Naive B cell (primary cell): ENCODE measurements around the gene ZNF784. TPM values are rescaled to one million over a fixed set of nuclear protein-coding genes. Genes with fewer than 3 reads are reported as not detected.

Experiments used
- ATAC-seq, 2 donors: fragments of 150-1000 bp; cut with Tn5 transposase; 2 replicates each; pipeline ENCODE4 v1.10.0; 2021; ENCODE audit warnings: low read depth in 2 of 2, mild to moderate bottlenecking in 2 of 2, moderate library complexity in 2 of 2
- DNase-seq: peaks from one replicate; pipeline ENCODE4 v3.0.0; 2022
- H3K27ac Mint-ChIP-seq, 6 donors: one replicate each; pipeline ENCODE4 v1.8.0; 2020 to 2022; ENCODE audit warnings: mild to moderate bottlenecking in 6 of 6, mixed read lengths in 6 of 6, moderate library complexity in 5 of 6, inconsistent platforms in 2 of 6
- H3K27me3 Mint-ChIP-seq, 3 donors: one replicate each; pipeline ENCODE4 v1.8.0; 2021 to 2022; ENCODE audit warnings: mixed read lengths in 3 of 3, mild to moderate bottlenecking in 1 of 3
- H3K36me3 Mint-ChIP-seq, 2 donors: one replicate each; pipeline ENCODE4 v1.8.0; 2020 to 2022; ENCODE audit warnings: mixed read lengths in 2 of 2, inconsistent platforms in 1 of 2, mild to moderate bottlenecking in 1 of 2
- H3K4me1 Mint-ChIP-seq, 3 donors: one replicate each; pipeline ENCODE4 v1.8.0; 2020 to 2022; ENCODE audit warnings: mixed read lengths in 3 of 3, inconsistent platforms in 1 of 3, mild to moderate bottlenecking in 1 of 3, moderate library complexity in 1 of 3
- H3K4me3 Mint-ChIP-seq, 8 donors: one replicate each; pipeline ENCODE4 v1.8.0; 2020 to 2022; ENCODE audit warnings: mild to moderate bottlenecking in 8 of 8, mixed read lengths in 8 of 8, moderate library complexity in 8 of 8, inconsistent platforms in 2 of 8
- H3K9me3 Mint-ChIP-seq, 7 donors: one replicate each; pipeline ENCODE4 v1.8.0; 2020 to 2022; ENCODE audit warnings: mixed read lengths in 7 of 7, mild to moderate bottlenecking in 5 of 7, inconsistent platforms in 2 of 7, moderate library complexity in 1 of 7
- polyA plus RNA-seq, 6 donors: library from polyadenylated mRNA; unstranded; fragments of 300-500 nt; fragmentation: Illumina TruSeq; gene quantifications; one replicate each; pipeline ENCODE4 v1.2.3, GENCODE V29; 2021; ENCODE audit warnings: low read depth in 6 of 6

ZNF784 gene
- polyA plus RNA-seq, 6 donors from 2014 or later, result 0.95 to 3.5 (median 2.7) TPM; not detected in 1

DNA sequence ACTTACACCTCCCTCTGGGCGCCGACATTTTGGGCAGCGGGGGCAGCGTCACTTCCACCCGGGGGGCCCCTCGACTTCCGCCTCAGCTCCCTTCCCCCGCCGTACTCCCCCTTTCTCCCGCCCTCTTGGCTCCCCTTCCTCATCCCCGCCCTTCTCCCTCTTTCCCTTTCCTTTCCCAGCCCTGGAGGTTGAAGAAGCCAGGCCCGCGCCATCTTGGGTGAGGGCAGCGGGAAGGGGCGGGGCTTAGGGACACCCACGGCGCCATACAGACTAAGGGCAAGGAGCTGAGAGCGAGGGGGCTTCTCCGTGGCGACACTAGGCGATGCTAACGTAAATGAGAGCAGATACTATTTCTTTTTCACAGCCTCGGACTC, 24.9 kb downstream of the ZNF784 start, which contains the start of gene FIZ1:
Gene FIZ1 (minus strand): TSS at position 50 of the 374 bp plus-strand sequence. CDS start 1,652 bp downstream, outside the sequence.
- Mint-ChIP-seq H3K4me1 (peaks cover 19 to 42% (median 33%) of the 10 kb centered on the region in 3 donors), H3K27ac (peak within 1 kb of the TSS; percentile 96 to 99 (median 99)), H3K4me3 (peak within 1 kb of the TSS; percentile 90 to 100 (median 98)), H3K9me3 (peaks cover 0 to 12% (median 0%) of the 10 kb centered on the region in 7 donors), H3K27me3 (no peaks in the 10 kb centered on the region), H3K36me3 (peaks cover 22 to 29% of the 10 kb centered on the region in 2 donors)
- ATAC-seq (peak; percentile 69 to 71), DNase-seq (peak; percentile 96)

DNA sequence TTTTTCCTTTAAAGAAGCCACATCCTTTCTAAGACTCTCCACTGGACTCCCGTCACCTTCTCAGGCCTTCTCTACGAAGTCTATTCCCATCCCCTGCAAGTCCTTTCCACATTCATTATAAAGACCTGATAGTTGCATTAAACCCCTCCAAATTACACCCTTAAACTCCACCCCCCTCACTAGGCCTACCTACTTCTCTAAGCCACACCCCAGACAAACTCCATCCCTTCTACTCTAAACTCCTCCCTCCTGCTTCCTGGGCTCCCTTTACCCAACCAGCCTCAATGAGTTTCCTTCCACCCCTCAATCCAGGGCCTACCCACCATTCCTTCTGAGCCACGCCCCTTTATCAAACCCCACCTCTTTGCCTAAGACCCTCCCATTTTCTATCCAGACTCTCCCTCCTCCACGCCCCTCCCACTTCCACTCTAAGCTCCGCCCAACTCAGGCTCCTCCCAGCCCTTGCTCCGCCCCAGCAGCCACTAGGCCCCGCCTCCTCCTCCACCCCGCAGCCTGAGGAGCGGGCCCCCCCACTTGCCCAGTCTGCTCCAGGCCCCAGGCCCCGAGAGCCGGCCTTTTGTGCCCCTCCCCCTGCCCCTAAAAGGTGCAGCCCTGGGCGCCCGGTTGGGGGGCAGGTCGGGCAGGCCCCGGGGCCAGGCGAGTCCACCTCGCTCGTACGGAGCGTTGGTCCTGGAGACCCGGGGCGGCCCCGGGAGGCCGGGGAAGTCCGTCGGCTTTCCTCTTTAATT, 25.5 kb downstream of the ZNF784 start:
- Mint-ChIP-seq H3K27me3 (no peaks in the 10 kb centered on the region), H3K9me3 (peaks cover 0 to 12% (median 0%) of the 10 kb centered on the region in 7 donors), H3K36me3 (peaks cover 22 to 29% of the 10 kb centered on the region in 2 donors), H3K27ac (peak overlapping the region; percentile 96 to 99 (median 99)), H3K4me1 (peaks cover 17 to 37% (median 30%) of the 10 kb centered on the region in 3 donors), H3K4me3 (peak overlapping the region; percentile 90 to 100 (median 98))
- DNase-seq (peak; percentile 96), ATAC-seq (peak; percentile 58 to 63)

DNA sequence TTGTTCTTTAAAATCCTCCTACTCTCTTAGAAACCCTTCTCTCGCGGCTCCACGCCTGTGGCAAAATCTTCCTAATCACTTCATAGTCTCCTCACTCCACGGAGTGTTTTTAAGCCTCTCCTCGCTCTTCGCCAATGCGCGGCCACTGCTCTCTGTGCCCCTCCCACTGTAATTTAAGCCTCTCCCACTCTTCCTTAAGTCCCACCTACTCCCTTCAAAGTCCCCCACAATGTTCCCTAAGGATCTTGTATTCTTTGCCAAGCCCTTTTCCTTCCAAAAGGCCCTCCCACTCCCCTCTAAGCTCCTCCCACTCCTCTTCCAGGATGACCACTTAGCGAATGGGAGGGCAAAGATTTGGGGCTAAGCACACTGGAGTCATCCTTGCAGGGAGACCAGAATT, 26.3 kb downstream of the ZNF784 start:
- Mint-ChIP-seq H3K9me3 (peaks cover 0 to 11% (median 0%) of the 10 kb centered on the region in 7 donors), H3K36me3 (peaks cover 22 to 29% of the 10 kb centered on the region in 2 donors), H3K27ac (peak overlapping the region in 1 of 6 donors; percentile 50), H3K4me1 (peaks cover 11 to 28% (median 24%) of the 10 kb centered on the region in 3 donors), H3K27me3 (no peaks in the 10 kb centered on the region), H3K4me3 (peak overlapping the region in 3 of 8 donors; percentile 16 to 99 (median 97))
- DNase-seq, result no peak
- no peak for ATAC-seq

DNA sequence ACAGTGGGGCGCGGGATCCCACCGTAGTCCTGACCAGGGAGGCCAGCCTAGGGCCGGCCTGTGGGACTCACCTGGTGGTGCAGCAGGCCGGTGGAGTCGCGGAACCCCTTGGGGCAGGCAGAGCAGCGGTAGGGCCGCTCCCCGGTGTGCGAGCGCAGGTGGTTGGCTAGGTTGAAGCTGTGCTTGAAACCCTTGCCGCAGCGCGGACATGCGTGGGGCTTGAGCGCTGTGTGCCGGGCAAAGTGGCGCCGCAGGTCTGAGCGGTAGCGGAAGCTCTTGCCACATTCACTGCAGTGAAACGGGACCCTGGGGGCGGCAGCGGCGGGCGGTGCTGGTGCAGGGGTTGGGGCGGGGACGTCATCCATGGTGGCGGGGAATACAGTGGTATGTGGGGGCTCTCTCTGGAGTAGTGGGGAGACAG, 26.9 kb downstream of the ZNF784 start:
- DNase-seq (no peak), ATAC-seq (no peak)
- Mint-ChIP-seq H3K9me3 (peaks cover 0 to 11% (median 0%) of the 10 kb centered on the region in 7 donors), H3K27me3 (no peaks in the 10 kb centered on the region), H3K27ac (peak overlapping the region in 3 of 6 donors; percentile 39 to 85 (median 50)), H3K36me3 (peaks cover 22 to 29% of the 10 kb centered on the region in 2 donors), H3K4me3 (peak overlapping the region in 1 of 8 donors; percentile 76), H3K4me1 (peaks cover 11 to 27% (median 24%) of the 10 kb centered on the region in 3 donors)

DNA sequence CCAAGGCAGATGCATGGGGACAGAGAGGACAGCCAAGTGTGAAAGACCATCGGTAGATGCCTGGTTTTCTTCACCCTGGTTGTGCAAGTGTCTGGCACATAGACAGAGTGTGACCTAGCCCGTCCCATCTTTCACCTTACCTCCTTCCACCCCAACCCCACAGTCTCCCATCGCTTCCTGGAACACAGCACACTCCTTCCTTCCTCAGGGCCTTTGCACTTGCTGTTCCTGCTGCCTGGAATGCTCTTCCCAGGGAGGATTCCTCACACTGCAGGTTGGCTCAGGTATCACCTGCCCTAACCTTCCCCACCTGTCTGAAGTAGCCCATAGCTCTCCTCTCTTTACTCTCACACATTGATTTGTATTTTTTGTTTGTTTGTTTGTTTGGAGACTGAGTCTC, 28.1 kb downstream of the ZNF784 start:
- Mint-ChIP-seq H3K27ac (peak overlapping the region in 1 of 6 donors; percentile 79), H3K36me3 (peaks cover 22 to 29% of the 10 kb centered on the region in 2 donors), H3K4me1 (peaks cover 11 to 23% (median 14%) of the 10 kb centered on the region in 3 donors), H3K9me3 (peaks cover 0 to 11% (median 0%) of the 10 kb centered on the region in 7 donors), H3K27me3 (no peaks in the 10 kb centered on the region), H3K4me3 (peak overlapping the region in 2 of 8 donors; percentile 3 to 29)
- DNase-seq (no peak), ATAC-seq (no peak)

DNA sequence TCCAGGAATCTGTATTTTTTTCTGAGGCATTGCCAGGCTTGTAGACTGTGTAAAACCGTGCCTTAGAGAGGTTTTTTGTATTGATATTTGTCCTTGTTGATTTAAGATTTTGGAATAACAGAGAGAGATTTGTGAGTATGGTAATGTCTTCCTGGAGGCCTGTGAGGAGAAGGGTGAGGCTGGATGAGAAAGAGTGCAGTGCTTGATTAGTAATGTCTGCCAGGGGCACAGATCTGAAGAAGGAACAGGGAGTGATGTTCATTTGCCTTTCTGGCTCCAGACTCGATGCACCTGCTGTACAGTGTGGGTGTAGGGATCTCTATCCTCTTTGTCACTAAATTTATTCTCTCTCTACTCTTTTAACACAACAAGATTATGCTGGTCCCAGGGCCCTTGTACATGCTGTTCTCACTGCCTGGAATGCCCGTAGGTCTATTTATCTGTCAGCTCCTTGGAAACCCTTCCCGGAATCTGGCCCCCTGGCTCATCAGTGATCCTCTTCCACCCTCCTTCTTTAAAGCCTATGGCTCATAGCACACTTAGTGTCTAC, 29.3 kb downstream of the ZNF784 start:
- peaks cover 6 to 18% (median 8%) of the 10 kb centered on the region in 3 donors for H3K4me1 Mint-ChIP-seq
- DNase-seq (no peak), ATAC-seq (no peak)
- H3K9me3 Mint-ChIP-seq, result peaks cover 0 to 11% (median 0%) of the 10 kb centered on the region in 7 donors
- no peaks in the 10 kb centered on the region for H3K27me3 Mint-ChIP-seq
- H3K27ac Mint-ChIP-seq, result peak overlapping the region in 3 of 6 donors; percentile 8 to 66 (median 44)
- H3K4me3 Mint-ChIP-seq, result peak overlapping the region in 1 of 8 donors; percentile 3
- H3K36me3 Mint-ChIP-seq, result peaks cover 22 to 29% of the 10 kb centered on the region in 2 donors

DNA sequence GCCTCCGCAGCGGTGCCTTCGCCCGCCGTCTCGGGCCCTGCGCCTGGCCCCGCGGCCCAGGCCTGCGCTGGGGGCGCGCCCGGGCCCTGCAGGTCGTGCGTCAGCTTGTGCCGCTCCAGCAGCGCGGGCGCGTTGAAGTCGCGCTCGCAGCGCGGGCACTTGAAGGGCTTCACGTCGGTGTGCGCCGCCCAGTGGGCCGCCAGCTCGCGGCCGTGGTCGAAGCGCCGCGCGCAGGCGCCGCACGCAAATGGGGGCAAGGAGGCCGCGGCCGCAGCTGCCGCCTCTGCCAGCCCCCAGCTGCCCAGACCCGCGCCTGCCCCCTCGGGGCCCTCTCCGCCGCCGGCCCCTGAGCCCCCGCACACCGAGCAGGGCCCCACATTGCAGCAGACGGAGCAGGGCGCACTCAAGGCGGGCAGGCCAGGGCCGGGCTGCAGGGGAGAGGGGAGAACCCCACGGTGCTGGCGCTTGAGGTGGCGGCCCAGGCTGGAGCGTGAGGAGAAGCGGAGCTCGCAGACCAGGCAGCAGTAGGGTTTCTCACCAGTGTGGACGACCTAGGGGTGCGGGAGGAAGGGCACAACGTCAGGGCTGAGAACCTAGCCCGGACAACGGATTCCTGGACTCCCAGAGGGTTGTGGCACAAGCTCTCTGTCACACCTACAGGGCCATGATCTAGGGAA, 31.1 kb downstream of the ZNF784 start:
- Mint-ChIP-seq H3K27me3 (no peaks in the 10 kb centered on the region), H3K36me3 (peaks cover 22 to 29% of the 10 kb centered on the region in 2 donors), H3K4me3 (no peak overlapping the region), H3K9me3 (peaks cover 0 to 7% (median 0%) of the 10 kb centered on the region in 7 donors), H3K27ac (no peak overlapping the region), H3K4me1 (peaks cover 0 to 12% (median 3%) of the 10 kb centered on the region in 3 donors)
- ATAC-seq (no peak), DNase-seq (no peak)

DNA sequence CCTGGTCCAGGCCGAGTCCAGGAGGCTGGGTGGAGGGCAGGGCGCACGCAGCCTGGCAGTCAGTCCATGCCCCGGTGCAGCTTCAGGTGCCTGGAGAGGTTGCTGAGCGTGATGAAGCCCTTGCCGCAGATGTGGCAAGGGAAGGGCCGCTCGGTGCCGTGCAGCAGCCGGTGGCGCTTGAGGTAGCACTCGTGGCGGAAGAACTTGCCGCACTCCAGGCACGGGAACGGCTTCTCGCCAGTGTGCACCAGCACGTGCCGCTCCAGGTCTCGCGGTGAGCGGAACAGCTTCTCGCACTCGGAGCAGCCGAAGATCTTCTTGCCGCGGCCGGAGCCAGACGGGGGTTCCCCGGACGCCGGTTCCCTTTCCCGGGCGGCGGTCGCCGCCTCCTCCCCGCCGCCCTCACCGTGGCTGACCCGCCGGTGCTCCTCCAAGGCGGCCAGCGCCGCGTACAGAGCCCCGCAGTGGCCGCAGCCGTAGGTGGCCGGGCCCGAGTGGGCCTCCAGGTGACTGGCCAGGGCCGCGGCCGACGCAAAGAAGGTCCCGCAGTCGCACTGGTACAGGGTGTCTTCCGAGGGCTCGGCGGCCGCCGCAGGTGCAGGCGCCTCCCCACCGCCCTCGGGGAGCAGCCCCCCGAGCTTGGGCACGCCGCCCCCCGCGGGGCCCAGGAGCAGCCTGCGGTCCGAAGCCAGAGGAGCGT, 31.8 kb downstream of the ZNF784 start:
- H3K27me3 Mint-ChIP-seq, result no peaks in the 10 kb centered on the region
- DNase-seq, result no peak
- H3K36me3 Mint-ChIP-seq, result peaks cover 22 to 29% of the 10 kb centered on the region in 2 donors
- H3K9me3 Mint-ChIP-seq, result peaks cover 0 to 7% (median 0%) of the 10 kb centered on the region in 7 donors
- no peak for ATAC-seq
- H3K4me3 Mint-ChIP-seq, result no peak overlapping the region
- peaks cover 0 to 10% (median 3%) of the 10 kb centered on the region in 3 donors for H3K4me1 Mint-ChIP-seq
- H3K27ac Mint-ChIP-seq, result no peak overlapping the region

DNA sequence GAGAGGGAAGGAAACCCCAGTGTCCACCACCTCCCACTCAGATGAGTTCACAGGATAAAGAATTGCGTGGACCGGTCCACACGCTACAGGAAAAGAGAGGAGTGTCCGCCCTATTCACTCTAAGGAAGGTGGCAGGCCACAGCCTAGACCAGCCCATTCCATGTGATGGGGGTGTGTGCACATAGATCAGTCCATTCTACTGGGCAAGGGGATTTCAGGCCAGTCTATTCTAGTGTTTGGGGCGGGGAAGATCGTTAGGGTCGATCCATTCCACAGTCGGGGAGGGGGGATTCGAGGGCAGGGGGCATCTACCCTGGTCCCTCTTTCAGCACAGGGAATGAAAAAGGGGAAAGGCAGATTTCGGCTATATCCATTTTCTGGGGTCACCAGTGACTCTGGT, 32.8 kb downstream of the ZNF784 start:
- H3K27ac Mint-ChIP-seq, result no peak overlapping the region
- ATAC-seq (no peak), DNase-seq (no peak)
- peaks cover 9 to 17% (median 11%) of the 10 kb centered on the region in 3 donors for H3K4me1 Mint-ChIP-seq
- peaks cover 17 to 21% of the 10 kb centered on the region in 2 donors for H3K36me3 Mint-ChIP-seq
- H3K9me3 Mint-ChIP-seq, result peaks cover 0 to 7% (median 0%) of the 10 kb centered on the region in 7 donors
- H3K4me3 Mint-ChIP-seq, result no peak overlapping the region
- no peaks in the 10 kb centered on the region for H3K27me3 Mint-ChIP-seq

DNA sequence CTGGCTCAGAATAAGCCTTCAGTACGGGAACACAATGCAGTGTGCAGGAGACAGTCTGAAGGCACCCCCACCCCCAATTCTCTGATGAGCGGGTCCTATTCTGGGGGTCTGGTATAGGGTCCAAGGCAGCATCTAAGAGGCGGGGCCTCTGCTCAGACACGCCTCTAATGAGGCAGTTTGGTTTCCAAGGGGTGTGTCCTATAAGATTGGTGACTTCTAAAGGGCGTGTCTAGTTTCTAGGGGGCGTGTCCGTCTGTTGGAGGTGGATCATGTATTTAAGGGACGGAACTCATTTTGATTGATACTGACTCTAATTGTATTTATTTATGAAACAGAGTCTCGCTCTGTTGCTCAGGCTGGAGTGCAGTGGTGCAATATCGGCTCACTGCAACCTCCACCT, 33.7 kb downstream of the ZNF784 start:
- Mint-ChIP-seq H3K4me3 (peak overlapping the region in 2 of 8 donors; percentile 55 to 80), H3K27ac (no peak overlapping the region), H3K27me3 (no peaks in the 10 kb centered on the region), H3K36me3 (peaks cover 10 to 11% of the 10 kb centered on the region in 2 donors), H3K9me3 (peaks cover 0 to 4% (median 0%) of the 10 kb centered on the region in 7 donors), H3K4me1 (peaks cover 19 to 25% (median 19%) of the 10 kb centered on the region in 3 donors)
- no peak for ATAC-seq
- no peak for DNase-seq

DNA sequence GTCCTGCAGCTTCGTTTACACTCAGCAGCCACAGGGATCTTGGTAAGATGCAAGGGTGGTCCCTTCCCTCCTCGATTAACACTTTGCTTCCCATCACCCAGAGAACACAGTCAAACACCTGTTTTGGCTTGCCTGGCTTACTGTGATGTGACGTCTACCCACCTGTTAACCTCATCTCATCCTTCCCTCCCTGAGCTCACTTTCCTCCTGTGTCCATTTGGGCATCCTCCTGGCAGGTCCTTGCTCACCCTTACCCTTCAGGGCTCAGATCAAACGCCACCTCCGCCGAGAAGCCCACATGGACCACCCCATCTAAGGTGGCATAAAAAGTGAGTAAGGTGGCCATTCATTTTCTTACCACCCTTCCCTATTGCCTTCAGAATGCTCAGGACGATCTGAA, 34.3 kb downstream of the ZNF784 start:
- peaks cover 0 to 2% (median 0%) of the 10 kb centered on the region in 7 donors for H3K9me3 Mint-ChIP-seq
- H3K27ac Mint-ChIP-seq, result no peak overlapping the region
- peak overlapping the region in 3 of 8 donors; percentile 2 to 33 (median 12) for H3K4me3 Mint-ChIP-seq
- no peak for ATAC-seq
- peaks cover 5 to 6% of the 10 kb centered on the region in 2 donors for H3K36me3 Mint-ChIP-seq
- peaks cover 24% of the 10 kb centered on the region in 3 donors for H3K4me1 Mint-ChIP-seq
- DNase-seq, result no peak
- H3K27me3 Mint-ChIP-seq, result no peaks in the 10 kb centered on the region

DNA sequence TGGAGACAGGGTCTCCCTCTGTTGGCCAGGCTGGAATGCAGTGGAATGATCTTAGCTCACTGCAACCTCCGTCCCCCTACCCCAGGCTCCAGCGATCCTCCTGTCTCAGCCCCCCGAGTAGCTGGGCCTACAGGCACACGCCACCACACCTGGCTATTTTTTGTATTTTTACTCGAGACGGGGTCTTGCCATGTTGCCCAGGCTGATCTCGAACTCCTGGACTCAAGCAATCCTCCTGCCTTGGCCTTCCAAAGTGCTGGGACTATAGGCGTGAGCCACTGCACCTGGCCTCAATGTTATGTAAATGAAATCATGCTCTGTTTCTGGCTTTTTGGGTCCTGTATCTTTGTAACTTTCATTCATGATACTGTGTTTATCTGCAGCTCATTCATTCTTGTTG, 35.6 kb downstream of the ZNF784 start:
- no peaks in the 10 kb centered on the region for H3K36me3 Mint-ChIP-seq
- H3K27ac Mint-ChIP-seq, result no peak overlapping the region
- H3K4me3 Mint-ChIP-seq, result peak overlapping the region in 3 of 8 donors; percentile 8 to 66 (median 33)
- no peaks in the 10 kb centered on the region for H3K9me3 Mint-ChIP-seq
- H3K4me1 Mint-ChIP-seq, result peaks cover 22 to 25% (median 24%) of the 10 kb centered on the region in 3 donors
- ATAC-seq (no peak), DNase-seq (no peak)
- no peaks in the 10 kb centered on the region for H3K27me3 Mint-ChIP-seq
